H9 (cell line): ENCODE measurements around the gene LCE3A. TPM values are rescaled to one million over a fixed set of nuclear protein-coding genes. Genes with fewer than 3 reads are reported as not detected.

Source experiments
- DNase-seq: peaks from one replicate; pipeline ENCODE4 v3.0.0-alpha.2; 2017
- H2AFZ ChIP-seq: one replicate; pipeline ENCODE4 v1.6.1; 2013; ENCODE audit warnings: mild to moderate bottlenecking, low read length, control low read depth, moderate library complexity
- H2AK5ac ChIP-seq: 2 replicates; pipeline ENCODE4 v1.6.1; 2013; ENCODE audit warnings: low read length, control low read depth, mixed read lengths; ENCODE audit not compliant: insufficient read length
- H2BK120ac ChIP-seq: one replicate; pipeline ENCODE4 v1.6.1; 2013; ENCODE audit warnings: low read depth, mild to moderate bottlenecking, low read length, control low read depth, inconsistent platforms; ENCODE audit not compliant: poor library complexity, severe bottlenecking
- H2BK12ac ChIP-seq: 2 replicates; pipeline ENCODE4 v1.6.1; 2013; ENCODE audit warnings: low read length, control low read depth, mixed read lengths, low read depth; ENCODE audit not compliant: insufficient read length
- H2BK15ac ChIP-seq: 2 replicates; pipeline ENCODE4 v1.6.1; 2013; ENCODE audit warnings: low read depth, low read length, control low read depth
- H2BK20ac ChIP-seq: one replicate; pipeline ENCODE4 v1.6.1; 2013; ENCODE audit warnings: low read depth, mild to moderate bottlenecking, low read length, control low read depth, inconsistent platforms; ENCODE audit not compliant: poor library complexity, severe bottlenecking
- H2BK5ac ChIP-seq: 2 replicates; pipeline ENCODE4 v1.6.1; 2013; ENCODE audit warnings: low read length, control low read depth, mixed read lengths; ENCODE audit not compliant: insufficient read length
- H3K14ac ChIP-seq: 2 replicates; pipeline ENCODE4 v1.6.1; 2013; ENCODE audit warnings: low read length, control low read depth; ENCODE audit not compliant: insufficient read depth
- H3K18ac ChIP-seq: 2 replicates; pipeline ENCODE4 v1.6.1; 2013; ENCODE audit warnings: low read depth, mild to moderate bottlenecking, mixed read lengths, low read length, control low read depth; ENCODE audit not compliant: insufficient read length
- H3K23ac ChIP-seq: 2 replicates; pipeline ENCODE4 v1.6.1; 2013; ENCODE audit warnings: low read length, control low read depth, mixed read lengths, low read depth; ENCODE audit not compliant: insufficient read length
- H3K23me2 ChIP-seq: 2 replicates; pipeline ENCODE4 v1.6.1; 2013; ENCODE audit warnings: low read depth, mild to moderate bottlenecking, mixed read lengths, low read length, control low read depth; ENCODE audit not compliant: insufficient read length, poor library complexity, severe bottlenecking
- H3K27ac ChIP-seq: 2 replicates; pipeline ENCODE4 v1.5.1; 2013; ENCODE audit warnings: low read length, control low read depth, mixed read lengths, low read depth; ENCODE audit not compliant: insufficient read length
- H3K27me3 ChIP-seq: 2 replicates; pipeline ENCODE4 v1.6.1; 2013; ENCODE audit warnings: low read length, control low read depth, inconsistent platforms; ENCODE audit not compliant: insufficient read depth
- H3K4ac ChIP-seq: 2 replicates; pipeline ENCODE4 v1.6.1; 2013; ENCODE audit warnings: low read depth, mild to moderate bottlenecking, control low read depth, inconsistent platforms, low read length, moderate library complexity
- H3K4me1 ChIP-seq: 2 replicates; pipeline ENCODE4 v1.6.1; 2013; ENCODE audit warnings: low read length, control low read depth, inconsistent platforms; ENCODE audit not compliant: insufficient read depth
- H3K4me2 ChIP-seq: 2 replicates; pipeline ENCODE4 v1.6.1; 2013; ENCODE audit warnings: low read length, control low read depth, mixed read lengths; ENCODE audit not compliant: insufficient read length, insufficient read depth
- H3K56ac ChIP-seq: 2 replicates; pipeline ENCODE4 v1.6.1; 2013; ENCODE audit warnings: low read depth, mild to moderate bottlenecking, mixed read lengths, low read length, control low read depth; ENCODE audit not compliant: insufficient read length
- H3K79me1 ChIP-seq: 2 replicates; pipeline ENCODE4 v1.6.1; 2013; ENCODE audit warnings: low read depth, mild to moderate bottlenecking, moderate library complexity, low read length, control low read depth, inconsistent platforms; ENCODE audit not compliant: insufficient read depth, poor library complexity, severe bottlenecking
- H3K79me2 ChIP-seq: 2 replicates; pipeline ENCODE4 v1.6.1; 2013; ENCODE audit warnings: low read length, control low read depth, inconsistent platforms; ENCODE audit not compliant: insufficient read depth
- H3K9ac ChIP-seq: 2 replicates; pipeline ENCODE4 v1.6.1; 2013; ENCODE audit warnings: low read length, control low read depth, mixed read lengths; ENCODE audit not compliant: insufficient read length; ENCODE audit errors: extremely low read depth
- H3K9me3 ChIP-seq: one replicate; pipeline ENCODE4 v1.6.1; 2013; ENCODE audit warnings: low read depth, low read length, inconsistent platforms; ENCODE audit not compliant: control insufficient read depth
- H3T11ph ChIP-seq: one replicate; pipeline ENCODE4 v1.6.1; 2013; ENCODE audit warnings: mild to moderate bottlenecking, low read length, control low read depth, inconsistent platforms
- H4K20me1 ChIP-seq: one replicate; pipeline ENCODE4 v1.6.1; 2013; ENCODE audit not compliant: control insufficient read depth, insufficient read length, insufficient read depth
- H4K5ac ChIP-seq: 2 replicates; pipeline ENCODE4 v1.6.1; 2013; ENCODE audit warnings: low read depth, mild to moderate bottlenecking, mixed read lengths, low read length, control low read depth; ENCODE audit not compliant: insufficient read length
- H4K8ac ChIP-seq: replicated peaks from 2 replicates; pipeline ENCODE4 v1.6.1; 2013; ENCODE audit warnings: low read length, control low read depth, mixed read lengths, low read depth; ENCODE audit not compliant: insufficient read length
- H4K91ac ChIP-seq: 2 replicates; pipeline ENCODE4 v1.6.1; 2013; ENCODE audit warnings: low read depth, mild to moderate bottlenecking, moderate library complexity, mixed read lengths, low read length, control low read depth; ENCODE audit not compliant: insufficient read length
- H3K27ac Mint-ChIP-seq, 3 experiments: 2 replicates in 2 of 3; 3 replicates in 1 of 3; pipeline ENCODE4 v1.8.0; 2020 to 2021; ENCODE audit warnings: mixed read lengths in 3 of 3, mild to moderate bottlenecking in 1 of 3, moderate library complexity in 1 of 3
- H3K27me3 Mint-ChIP-seq: 2 replicates; pipeline ENCODE4 v1.8.0; 2021; ENCODE audit warnings: low read depth, mild to moderate bottlenecking, moderate library complexity, mixed read lengths
- H3K36me3 Mint-ChIP-seq, 3 experiments: 2 replicates in 2 of 3; 3 replicates in 1 of 3; pipeline ENCODE4 v1.8.0; 2020 to 2021; ENCODE audit warnings: low read depth in 3 of 3, mixed read lengths in 3 of 3; ENCODE audit not compliant: insufficient read depth in 1 of 3
- H3K4me1 Mint-ChIP-seq, 2 experiments: 2 replicates each; pipeline ENCODE4 v1.8.0; 2020; ENCODE audit warnings: mixed read lengths in 2 of 2
- H3K4me3 Mint-ChIP-seq, 2 experiments: 2 replicates in 1 of 2; 3 replicates in 1 of 2; pipeline ENCODE4 v1.8.0; 2020 to 2021; ENCODE audit warnings: mild to moderate bottlenecking in 2 of 2, mixed read lengths in 2 of 2, moderate library complexity in 1 of 2
- H3K9me3 Mint-ChIP-seq, 2 experiments: 2 replicates in 1 of 2; 3 replicates in 1 of 2; pipeline ENCODE4 v1.8.0; 2020; ENCODE audit warnings: mild to moderate bottlenecking in 2 of 2, mixed read lengths in 2 of 2, moderate library complexity in 1 of 2
- CTCF ChIP-seq: fragments of 200-600 bp; sonication (generic); conservative IDR thresholded peaks from 3 replicates; pipeline ENCODE4 v1.8.0; 2021; ENCODE audit warnings: antibody characterized with exemption, mild to moderate bottlenecking
- WGBS: extraction: QIAGEN DNeasy Blood & Tissue Kit; methylation state at CpG from one replicate; pipeline ENCODE4 v1.1.7; 2013; ENCODE audit warnings: missing lambda C conversion rate, low lambda C conversion rate, mixed read lengths; ENCODE audit not compliant: insufficient read length; ENCODE audit errors: extremely low coverage; 5-methylcytosine and 5-hydroxymethylcytosine counted together
- total RNA-seq: library from RNA; stranded (reverse); gene quantifications from 2 replicates; pipeline ENCODE4 v1.2.1, GENCODE V29; 2021

LCE3A gene
- total RNA-seq, 1 experiment from 2014 or later: not detected

GRCh38 chr1:152645146-152645545, 22.2 kb upstream of the LCE3A start:
- H3K27ac ChIP-seq: no peak overlapping the region
- no peak overlapping the region for H2AK5ac ChIP-seq
- H2AFZ ChIP-seq: no peak overlapping the region
- no peak overlapping the region for H3K23ac ChIP-seq
- DNase-seq: no peak
- no peak overlapping the region for H3K56ac ChIP-seq
- no peak overlapping the region for H2BK15ac ChIP-seq
- H3K4me2 ChIP-seq: no peak overlapping the region
- no peak overlapping the region for H4K5ac ChIP-seq
- H3K79me1 ChIP-seq: no peaks in the 10 kb centered on the region
- H3K18ac ChIP-seq: no peak overlapping the region
- no peaks in the 10 kb centered on the region for H3K79me2 ChIP-seq
- H2BK12ac ChIP-seq: no peak overlapping the region
- no peak overlapping the region for H2BK20ac ChIP-seq
- H3K27me3 ChIP-seq: no peaks in the 10 kb centered on the region
- no peaks in the 10 kb centered on the region for H3K4me1 Mint-ChIP-seq
- WGBS: no CpG with 5 or more reads among the region's 3 CpGs
- H3K27me3 Mint-ChIP-seq: no peaks in the 10 kb centered on the region; the same call in 1 of the 2 replicates
- no peaks in the 10 kb centered on the region for H3K4me1 ChIP-seq
- peaks cover 0 to 26% (median 13%) of the 10 kb centered on the region in 3 experiments; a peak in 5 of 7 replicates for H3K36me3 Mint-ChIP-seq
- H3K9me3 ChIP-seq: peaks cover 90% of the 10 kb centered on the region
- H3K14ac ChIP-seq: no peak overlapping the region
- H4K20me1 ChIP-seq: no peaks in the 10 kb centered on the region
- H2BK120ac ChIP-seq: no peak overlapping the region
- no peak overlapping the region for H3K4me3 Mint-ChIP-seq
- H4K8ac ChIP-seq: no peak overlapping the region
- peaks cover 92 to 94% of the 10 kb centered on the region in 2 experiments for H3K9me3 Mint-ChIP-seq
- no peak overlapping the region for H2BK5ac ChIP-seq
- H3K27ac Mint-ChIP-seq: no peak overlapping the region
- no peaks in the 10 kb centered on the region for H3K23me2 ChIP-seq
- H3K9ac ChIP-seq: no peak overlapping the region
- no peak for TF ChIP-seq CTCF
- no peak overlapping the region for H4K91ac ChIP-seq
- no peak overlapping the region for H3K4ac ChIP-seq
- H3T11ph ChIP-seq: no peak overlapping the region
